K562 (cell line): ENCODE data around the gene POLA1. TPM values are rescaled to one million over a fixed set of nuclear protein-coding genes. Genes with fewer than 3 reads are reported as not detected.

Experiments used
- ATAC-seq: fragments of 200-7000 bp; cut with Tn5 transposase; 3 replicates; pipeline ENCODE4 v1.9.1; 2020; ENCODE audit warnings: moderate library complexity
- BruUV-seq: library from RNA; stranded (reverse); fragments of 400-500 nt; replicated peaks from 2 replicates; lab custom pipeline; 2021; lab: Mats Ljungman, UMichigan
- CTCF ChIA-PET: fragments of 300-600 bp; formaldehyde crosslinking; extraction: SDS; loops from one replicate; lab custom pipeline; 2021; ENCODE audit warnings: low intra/inter-chr PET ratio; lab: Yijun Ruan, JAX
- POLR2A ChIA-PET: fragments of 300-600, 350-650 bp; sonication (Branson Sonifier 250); formaldehyde crosslinking; extraction: SDS; loops from one replicate; lab custom pipeline; 2021; ENCODE audit warnings: antibody characterized with exemption, inconsistent platforms; lab: Yijun Ruan, JAX
- DNase-seq, 4 experiments: peaks; one replicate each; pipeline versions ENCODE4 v3.0.0 to v3.0.0-alpha.2; 2011 to 2018; ENCODE audit warnings: low spot score in 3 of 4, mixed read lengths in 3 of 4; ENCODE audit errors: extremely low read depth in 1 of 4
- FAIRE-seq: peaks from 2 replicates; lab custom pipeline; 2011; peaks lifted over from hg19 to GRCh38; lab: Jason Lieb, UNC
- H2AFZ ChIP-seq: 2 replicates; pipeline ENCODE4 v1.6.0; 2011; ENCODE audit warnings: low read depth, low read length, control low read depth, inconsistent platforms
- H3K27ac ChIP-seq: fragments of 200-600 bp; 3 replicates; pipeline ENCODE4 v1.8.0; 2011; ENCODE audit warnings: low read depth, mild to moderate bottlenecking, control low read depth, inconsistent platforms, low read length, moderate library complexity, mixed read lengths; ENCODE audit errors: extremely low read depth
- H3K27me3 ChIP-seq, 2 experiments: fragments of 300-600 bp in 1 of 2; 2 replicates in 1 of 2; 3 replicates in 1 of 2; pipeline versions ENCODE4 v1.6.0 to v1.8.0; 2011; ENCODE audit warnings: inconsistent platforms in 2 of 2, low read length in 2 of 2, mild to moderate bottlenecking in 1 of 2, mixed read lengths in 1 of 2, moderate library complexity in 1 of 2; ENCODE audit not compliant: control insufficient read depth in 2 of 2, insufficient read depth in 2 of 2
- H3K36me3 ChIP-seq: fragments of 300-600 bp; 3 replicates; pipeline ENCODE4 v1.8.0; 2011; ENCODE audit warnings: mild to moderate bottlenecking, low read length, inconsistent platforms; ENCODE audit not compliant: control insufficient read depth, insufficient read depth
- H3K4me1 ChIP-seq, 2 experiments: fragments of 200-600 bp in 1 of 2; replicated peaks in 1 of 2; 2 replicates in 1 of 2; 3 replicates in 1 of 2; pipeline versions ENCODE4 v1.5.1 to v1.8.0; 2011; ENCODE audit warnings: inconsistent platforms in 2 of 2, low read length in 2 of 2, mild to moderate bottlenecking in 1 of 2, mixed read lengths in 1 of 2, moderate library complexity in 1 of 2; ENCODE audit not compliant: control insufficient read depth in 2 of 2, insufficient read depth in 2 of 2
- H3K4me2 ChIP-seq: 2 replicates; pipeline ENCODE4 v1.6.1; 2011; ENCODE audit warnings: low read length, control low read depth, inconsistent platforms, mixed read lengths; ENCODE audit not compliant: insufficient read depth
- H3K4me3 ChIP-seq: fragments of 200-600 bp; sonication (generic), shearing (Covaris generic); 2 replicates; pipeline ENCODE4 v1.5.1; 2016; ENCODE audit warnings: control low read depth, inconsistent platforms
- H3K79me2 ChIP-seq: fragments of 200-600 bp; 3 replicates; pipeline ENCODE4 v1.8.0; 2011; ENCODE audit warnings: low read length, inconsistent platforms; ENCODE audit not compliant: control insufficient read depth, insufficient read depth
- H3K9ac ChIP-seq, 2 experiments: 2 replicates each; pipeline versions ENCODE4 v1.6.0 to v1.6.1; 2011; ENCODE audit warnings: low read depth in 2 of 2, low read length in 2 of 2, control low read depth in 1 of 2, inconsistent platforms in 1 of 2, mild to moderate bottlenecking in 1 of 2, mixed read lengths in 1 of 2; ENCODE audit not compliant: insufficient read depth in 1 of 2
- H3K9me1 ChIP-seq: one replicate; pipeline ENCODE4 v1.6.0; 2011; ENCODE audit warnings: inconsistent platforms, mild to moderate bottlenecking, low read length, moderate library complexity; ENCODE audit not compliant: control insufficient read depth, insufficient read depth
- H3K9me3 ChIP-seq: replicated peaks from 2 replicates; pipeline ENCODE4 v1.5.1; 2011; ENCODE audit warnings: low read depth, low read length, inconsistent platforms; ENCODE audit not compliant: control insufficient read depth, insufficient read depth
- H4K20me1 ChIP-seq: replicated peaks from 2 replicates; pipeline ENCODE4 v1.6.1; 2011; ENCODE audit warnings: low read length, inconsistent platforms, mixed read lengths; ENCODE audit not compliant: control insufficient read depth, insufficient read depth
- CAMTA2 ChIP-seq: fragments of 250-450 bp; sonication (Bioruptor Pico); conservative IDR thresholded peaks from 2 replicates; pipeline ENCODE4 v1.5.1; 2022
- CBFA2T2 ChIP-seq: fragments of 450-650 bp; conservative IDR thresholded peaks from 2 replicates; pipeline ENCODE4 v1.6.1; 2017; ENCODE audit warnings: mild to moderate bottlenecking
- E2F6 ChIP-seq, 2 experiments: IDR thresholded peaks; 2 replicates each; pipeline ENCODE4 v1.6.1; 2011; ENCODE audit warnings: borderline replicate concordance in 1 of 2, control low read depth in 1 of 2, low read depth in 1 of 2, low read length in 1 of 2, mild to moderate bottlenecking in 1 of 2, mixed read lengths in 1 of 2, moderate library complexity in 1 of 2; ENCODE audit not compliant: insufficient read depth in 1 of 2, insufficient read length in 1 of 2, poor library complexity in 1 of 2, severe bottlenecking in 1 of 2; ENCODE audit errors: extremely low read depth in 1 of 2
- ELF1 ChIP-seq: fragments of 200-800 bp; sonication (Bioruptor generic); IDR thresholded peaks from 2 replicates; pipeline ENCODE4 v1.6.1; 2016; ENCODE audit warnings: missing genetic modification characterization, missing compliant biosample characterization
- ESRRA ChIP-seq: fragments of 450-650 bp; IDR thresholded peaks from 2 replicates; pipeline ENCODE4 v1.6.1; 2014; ENCODE audit warnings: low read depth, mild to moderate bottlenecking, moderate library complexity, borderline replicate concordance
- GABPA ChIP-seq: fragments of 200-800 bp; sonication (Bioruptor generic); conservative IDR thresholded peaks from 2 replicates; pipeline ENCODE4 v1.6.1; 2016; ENCODE audit warnings: low read depth, missing genetic modification characterization, missing compliant biosample characterization
- GTF2E2 ChIP-seq: fragments of 200-800 bp; sonication (Bioruptor generic); IDR thresholded peaks from 2 replicates; pipeline ENCODE4 v1.6.1; 2016; ENCODE audit warnings: missing genetic modification characterization, missing compliant biosample characterization
- HOMEZ ChIP-seq: fragments of 250-450 bp; sonication (Bioruptor Pico); IDR thresholded peaks from 2 replicates; pipeline ENCODE4 v1.4.0; 2020; ENCODE audit warnings: mild to moderate bottlenecking, moderate library complexity
- KDM5B ChIP-seq: fragments of 200-600 bp; sonication (generic); IDR thresholded peaks from 2 replicates; pipeline ENCODE4 v1.6.1; 2012; ENCODE audit warnings: low read depth, mild to moderate bottlenecking, moderate library complexity, low read length, control low read depth, inconsistent platforms; ENCODE audit not compliant: insufficient replicate concordance
- PCBP2 ChIP-seq: fragments of 200-400 bp; formaldehyde crosslinking; IDR thresholded peaks from 2 replicates; pipeline ENCODE4 v1.6.1; 2018; ENCODE audit warnings: low read length, low read depth, mild to moderate bottlenecking, moderate library complexity; ENCODE audit not compliant: poor library complexity, severe bottlenecking
- RBM14 ChIP-seq: fragments of 200-400 bp; formaldehyde crosslinking; IDR thresholded peaks from 2 replicates; pipeline ENCODE4 v1.6.1; 2018; ENCODE audit warnings: low read depth, mild to moderate bottlenecking, low read length, moderate library complexity, borderline replicate concordance; ENCODE audit not compliant: insufficient read depth
- TCF7L2 ChIP-seq: fragments of 150-350 bp; IDR thresholded peaks from 2 replicates; pipeline ENCODE4 v1.6.1; 2016; ENCODE audit warnings: low read depth, mild to moderate bottlenecking, low read length, moderate library complexity
- ZKSCAN3 ChIP-seq: fragments of 250-450 bp; sonication (Bioruptor Pico); IDR thresholded peaks from 2 replicates; pipeline ENCODE4 v1.4.0; 2020
- ZNF146 ChIP-seq: IDR thresholded peaks from one replicate; pipeline ENCODE4 v1.6.1; 2018; ENCODE audit warnings: missing compliant biosample characterization; ENCODE audit not compliant: unreplicated experiment
- ZNF518B ChIP-seq: fragments of 250-450 bp; sonication (Bioruptor Pico); IDR thresholded peaks from 2 replicates; pipeline ENCODE4 v1.5.0; 2021; ENCODE audit warnings: mild to moderate bottlenecking, moderate library complexity
- in situ Hi-C: fragments of 300-500 bp; cut with MboI; formaldehyde crosslinking; loops from 4 replicates; pipeline ENCODE4 v1.15.0; 2018; ENCODE audit warnings: inconsistent platforms, mixed read lengths
- intact Hi-C: fragments of 100-400 bp; cut with micrococcal nuclease; formaldehyde crosslinking; loops from 2 replicates; pipeline ENCODE4 v1.14.2; 2022
- polyA plus RNA-seq, 8 experiments: library from polyadenylated mRNA; depleted of rRNA in 4 of 8; stranded (reverse) in 5 of 8; unstranded in 3 of 8; fragments of >200 nt; fragmentation: Nextera tagmentation in 2 of 8; fragmentation: Illumina TruSeq in 1 of 8; extraction: Ambion mirVana in 2 of 8; extraction: Trizol in 1 of 8; gene quantifications; 2 replicates each; pipeline versions ENCODE4 v1.2.1 to v1.2.3, GENCODE V29; 2011 to 2014; ENCODE audit warnings: inconsistent platforms in 1 of 8, missing spikeins in 1 of 8
- total RNA-seq, 7 experiments: library from RNA; depleted of rRNA in 6 of 7; stranded (reverse); fragments of >200 nt in 6 of 7; fragmentation: Illumina TruSeq in 2 of 7; extraction: Trizol in 2 of 7; gene quantifications; 2 replicates each; pipeline versions ENCODE4 v1.2.1 to v1.2.3, GENCODE V29; 2011 to 2021; ENCODE audit warnings: low replicate concordance in 1 of 7

Gene POLA1
- total and polyA plus RNA-seq, 9 of the 15 experiments (the other 6 are each of a cell fraction or from before 2014, with no cell fraction given) = 8.6 to 48.4 (median 27.4) TPM

- BruUV-seq = no TSS peak
- H3K27ac ChIP-seq = no peak overlapping the region
- no peak overlapping the region for H3K4me2 ChIP-seq
- ATAC-seq (no peak), DNase-seq (no peak), FAIRE-seq (no peak)
- no peak overlapping the region for H2AFZ ChIP-seq
- CTCF ChIA-PET = no interaction called here
- no peaks in the 10 kb centered on the region for H3K27me3 ChIP-seq
- H3K4me3 ChIP-seq = no peak overlapping the region
- no peak overlapping the region for H3K9ac ChIP-seq
- POLR2A ChIA-PET = no interaction called here
- intact Hi-C loops (no loop called here), in situ Hi-C loops (no loop called here)
- H3K9me1 ChIP-seq = no peaks in the 10 kb centered on the region
- peaks cover 3% of the 10 kb centered on the region; the same call in 1 of the 3 replicates for H3K36me3 ChIP-seq
- no peaks in the 10 kb centered on the region for H4K20me1 ChIP-seq
- TF ChIP-seq E2F6 (IDR thresholded peaks at IDR 0.05; ENCODE audit: borderline replicate concordance in 1 of 2, extremely low read depth in 1 of 2, insufficient read depth in 1 of 2, insufficient read length in 1 of 2, low read depth in 1 of 2, low read length in 1 of 2, poor library complexity in 1 of 2, severe bottlenecking in 1 of 2) (no peak), TCF7L2 (no peak), HOMEZ (CRISPR knock-in tag) (no peak), ZNF518B (CRISPR knock-in tag) (no peak), GABPA (no peak), ESRRA (no peak), GTF2E2 (tag) (no peak), CAMTA2 (CRISPR knock-in tag) (no peak), ELF1 (tag) (no peak), CBFA2T2 (no peak), RBM14 (no peak), ZKSCAN3 (CRISPR knock-in tag) (no peak), PCBP2 (no peak), ZNF146 (no peak), KDM5B (no peak)
- H3K79me2 ChIP-seq = no peaks in the 10 kb centered on the region
- H3K9me3 ChIP-seq = no peaks in the 10 kb centered on the region
- no peaks in the 10 kb centered on the region for H3K4me1 ChIP-seq
Measured at GRCh38 chrX:24946369-24946768, 252.7 kb downstream of the POLA1 start.
